PFSK-1 (cell line): ENCODE measurements around the gene FOLR2.

Experiments used
- FOXP2 ChIP-seq: optimal IDR thresholded peaks from 2 replicates; pipeline ENCODE3; 2011; ENCODE audit warnings: borderline replicate concordance, control low read depth, inconsistent platforms; ENCODE audit not compliant: insufficient read depth; ENCODE audit errors: extremely low read length, extremely low read depth
- POLR2AphosphoS5 ChIP-seq: IDR thresholded peaks from 2 replicates; pipeline ENCODE4 v1.6.1; 2012; ENCODE audit warnings: low read depth, mild to moderate bottlenecking, control low read depth, low read length, moderate library complexity
- REST ChIP-seq, 2 experiments: IDR thresholded peaks; 2 replicates each; pipeline versions ENCODE4 v1.6.1 to v1.8.0; 2011 to 2012; ENCODE audit warnings: low read depth in 2 of 2, low read length in 2 of 2, control low read depth in 1 of 2, inconsistent platforms in 1 of 2, mild to moderate bottlenecking in 1 of 2, moderate library complexity in 1 of 2; ENCODE audit not compliant: insufficient read depth in 1 of 2
- SIN3A ChIP-seq: IDR thresholded peaks from 2 replicates; pipeline ENCODE4 v1.6.1; 2012; ENCODE audit warnings: mild to moderate bottlenecking, low read length, moderate library complexity, borderline replicate concordance; ENCODE audit not compliant: insufficient read depth
- TAF1 ChIP-seq: IDR thresholded peaks from 2 replicates; pipeline ENCODE4 v1.6.1; 2012; ENCODE audit warnings: low read length, control low read depth, borderline replicate concordance; ENCODE audit not compliant: insufficient read depth

- no peak for TF ChIP-seq REST (IDR thresholded peaks at IDR 0.05; ENCODE audit: insufficient read depth in 1 of 2, low read depth in 2 of 2, low read length in 2 of 2)
- no peak for TF ChIP-seq POLR2AphosphoS5
- TF ChIP-seq TAF1 = no peak
- TF ChIP-seq SIN3A = no peak
- no peak for TF ChIP-seq FOXP2
Measured at GRCh38 chr11:72238492-72239312, 22.1 kb downstream of the FOLR2 start.
